GM12878 (cell line): ENCODE results near the gene CXXC5. TPM values are rescaled to one million over a fixed set of nuclear protein-coding genes. Genes with fewer than 3 reads are reported as not detected.

ENCODE experiments used
- ATF7 ChIP-seq: fragments of 450-650 bp; IDR thresholded peaks from 2 replicates; pipeline ENCODE4 v1.6.1; 2016; ENCODE audit warnings: low read depth, mild to moderate bottlenecking
- BCL3 ChIP-seq: IDR thresholded peaks from 2 replicates; pipeline ENCODE4 v1.6.1; 2011; ENCODE audit warnings: borderline replicate concordance, low read depth, mild to moderate bottlenecking, moderate library complexity, low read length; ENCODE audit not compliant: insufficient read depth, poor library complexity, severe bottlenecking
- DPF2 ChIP-seq: fragments of 450-650 bp; IDR thresholded peaks from 2 replicates; pipeline ENCODE4 v1.6.1; 2017; ENCODE audit warnings: mild to moderate bottlenecking
- E4F1 ChIP-seq: fragments of 450-650 bp; IDR thresholded peaks from 2 replicates; pipeline ENCODE4 v1.6.1; 2018; ENCODE audit warnings: borderline replicate concordance, mild to moderate bottlenecking; ENCODE audit not compliant: partially characterized antibody
- EGR1 ChIP-seq, 2 experiments: IDR thresholded peaks; 1 replicate in 1 of 2; 2 replicates in 1 of 2; pipeline ENCODE4 v1.6.1; 2011 to 2012; ENCODE audit warnings: low read depth in 2 of 2, low read length in 2 of 2, borderline replicate concordance in 1 of 2, mild to moderate bottlenecking in 1 of 2, moderate library complexity in 1 of 2
- FOS ChIP-seq: IDR thresholded peaks from 3 replicates; pipeline ENCODE4 v1.6.1; 2011; ENCODE audit warnings: borderline replicate concordance; ENCODE audit not compliant: insufficient read length; ENCODE audit errors: extremely low read depth
- GATAD2B ChIP-seq: fragments of 450-650 bp; conservative IDR thresholded peaks from 2 replicates; pipeline ENCODE4 v1.6.1; 2017; ENCODE audit warnings: low read depth, mild to moderate bottlenecking, moderate library complexity
- IKZF1 ChIP-seq: fragments of 450-650 bp; conservative IDR thresholded peaks from 2 replicates; pipeline ENCODE4 v1.6.1; 2017; ENCODE audit warnings: antibody characterized with exemption, mild to moderate bottlenecking
- IKZF2 ChIP-seq, 2 experiments: fragments of 450-650 bp; IDR thresholded peaks; 2 replicates each; pipeline ENCODE4 v1.6.1; 2017; ENCODE audit warnings: mild to moderate bottlenecking in 2 of 2, moderate library complexity in 2 of 2
- JUNB ChIP-seq: IDR thresholded peaks from 2 replicates; pipeline ENCODE4 v1.6.1; 2016; ENCODE audit warnings: antibody characterized with exemption, mild to moderate bottlenecking
- MAX ChIP-seq: IDR thresholded peaks from 2 replicates; pipeline ENCODE4 v1.6.1; 2012; ENCODE audit warnings: low read depth, low read length, improper control_type of control experiment
- MEF2B ChIP-seq: fragments of 450-650 bp; IDR thresholded peaks from 2 replicates; pipeline ENCODE4 v1.6.1; 2018; ENCODE audit warnings: mild to moderate bottlenecking, moderate library complexity; ENCODE audit not compliant: partially characterized antibody, poor library complexity, severe bottlenecking
- MTA2 ChIP-seq: fragments of 450-650 bp; IDR thresholded peaks from 2 replicates; pipeline ENCODE4 v1.6.1; 2016; ENCODE audit warnings: low read depth, mild to moderate bottlenecking, moderate library complexity
- NBN ChIP-seq: fragments of 450-650 bp; IDR thresholded peaks from 2 replicates; pipeline ENCODE4 v1.6.1; 2016
- NR2F1 ChIP-seq: fragments of 450-650 bp; conservative IDR thresholded peaks from 2 replicates; pipeline ENCODE4 v1.6.1; 2017; ENCODE audit warnings: mild to moderate bottlenecking
- POU2F2 ChIP-seq: IDR thresholded peaks from 3 replicates; pipeline ENCODE4 v1.6.1; 2011; ENCODE audit warnings: low read depth, mild to moderate bottlenecking, low read length, borderline replicate concordance
- RAD51 ChIP-seq: fragments of 450-650 bp; IDR thresholded peaks from 2 replicates; pipeline ENCODE4 v1.6.1; 2016; ENCODE audit warnings: moderate library complexity, mild to moderate bottlenecking, inconsistent platforms
- RCOR1 ChIP-seq: conservative IDR thresholded peaks from 2 replicates; pipeline ENCODE4 v1.6.1; 2012; ENCODE audit warnings: low read depth, low read length, improper control_type of control experiment
- SIX5 ChIP-seq: IDR thresholded peaks from 2 replicates; pipeline ENCODE4 v1.6.1; 2011; ENCODE audit warnings: mild to moderate bottlenecking, low read depth, low read length, moderate library complexity; ENCODE audit not compliant: severe bottlenecking
- YY1 ChIP-seq: IDR thresholded peaks from 2 replicates; pipeline ENCODE4 v1.6.1; 2011; ENCODE audit warnings: low read depth, mild to moderate bottlenecking, low read length
- ZBTB40 ChIP-seq: fragments of 450-650 bp; IDR thresholded peaks from 2 replicates; pipeline ENCODE4 v1.6.1; 2016; ENCODE audit warnings: mild to moderate bottlenecking, moderate library complexity, borderline replicate concordance
- ZNF217 ChIP-seq: fragments of 450-650 bp; IDR thresholded peaks from 2 replicates; pipeline ENCODE4 v1.6.1; 2017; ENCODE audit warnings: antibody characterized with exemption, mild to moderate bottlenecking
- polyA plus RNA-seq, 11 experiments: library from polyadenylated mRNA; depleted of rRNA in 4 of 11; unstranded in 6 of 11; stranded (reverse) in 5 of 11; fragments of >200 nt; fragmentation: Nextera tagmentation in 4 of 11; fragmentation: Illumina TruSeq in 1 of 11; extraction: Ambion mirVana in 4 of 11; extraction: Trizol in 1 of 11; gene quantifications; 1 replicate in 1 of 11; 2 replicates in 10 of 11; pipeline versions ENCODE4 v1.2.1 to v1.2.3, GENCODE V29; 2011 to 2016; ENCODE audit warnings: inconsistent platforms in 2 of 11, missing spikeins in 2 of 11, low read depth in 1 of 11
- total RNA-seq, 4 experiments: library from RNA; depleted of rRNA in 3 of 4; stranded (reverse); fragments of >200 nt in 3 of 4; fragmentation: Illumina TruSeq in 1 of 4; extraction: Trizol in 1 of 4; gene quantifications; 2 replicates each; pipeline versions ENCODE4 v1.2.1 to v1.2.3, GENCODE V29; 2013 to 2021

Gene CXXC5
- total and polyA plus RNA-seq, 10 of the 15 experiments (the other 5 are each of a cell fraction or from before 2014, with no cell fraction given), result 1.8 to 90.8 (median 40.7) TPM

GRCh38 chr5:139651853-139652787 is 4.0 kb downstream of the CXXC5 start (continued):
- TF ChIP-seq MAX (no peak), NBN (peak; percentile 28; the same call in 1 of the 2 replicates), GATAD2B (peak; percentile 80), MTA2 (peak; percentile 90), EGR1 (IDR thresholded peaks at IDR 0.05; ENCODE audit: borderline replicate concordance in 1 of 2, low read depth in 2 of 2, low read length in 2 of 2) (peak in 1 of 2 experiments; percentile 47; a peak in 1 of 3 replicates), NR2F1 (peak; percentile 74), SIX5 (no peak), IKZF2 (IDR thresholded peaks at IDR 0.05) (peak; percentile 94 to 96), RAD51 (peak; percentile 56; the same call in 1 of the 2 replicates), YY1 (peak; percentile 34; the same call in 1 of the 2 replicates), FOS (no peak), BCL3 (peak; percentile 96), ZNF217 (no peak), IKZF1 (peak; percentile 92), E4F1 (no peak), POU2F2 (peak; percentile 52; the same call in 1 of the 3 replicates), RCOR1 (no peak), JUNB (peak; percentile 77), MEF2B (peak; percentile 83), ZBTB40 (peak; percentile 53; the same call in 1 of the 2 replicates), DPF2 (peak; percentile 86), ATF7 (peak; percentile 67)
